Tibial artery (tissue), 4 donors: Measurements from ENCODE around the gene ENO4.

Experiments
- DNase-seq, 2 donors: peaks; one replicate each; pipeline ENCODE4 v3.0.0-alpha.2; 2019
- H3K27ac ChIP-seq, 2 donors: fragments of 200-600 bp; sonication (generic) in 1 of 2; 1 replicate in 1 of 2; 2 replicates in 1 of 2; pipeline ENCODE4 v1.5.1; 2018 to 2019; ENCODE audit warnings: mild to moderate bottlenecking in 1 of 2
- H3K27me3 ChIP-seq, 2 donors: fragments of 200-600 bp; sonication (generic) in 1 of 2; one replicate each; pipeline versions ENCODE4 v1.5.1 to v1.6.0; 2016 to 2019
- H3K36me3 ChIP-seq, 3 donors: fragments of 200-600 bp; sonication (generic) in 2 of 3; one replicate each; pipeline ENCODE4 v1.5.1; 2016 to 2019; ENCODE audit warnings: mild to moderate bottlenecking in 2 of 3
- H3K4me1 ChIP-seq, 4 donors: fragments of 200-600 bp; sonication (generic) in 2 of 4; 1 replicate in 3 of 4; 2 replicates in 1 of 4; pipeline ENCODE4 v1.5.1; 2016 to 2019
- H3K4me3 ChIP-seq, 2 donors: fragments of 200-600 bp; sonication (generic) in 1 of 2; 1 replicate in 1 of 2; 2 replicates in 1 of 2; pipeline ENCODE4 v1.5.1; 2018 to 2019; ENCODE audit warnings: mild to moderate bottlenecking in 2 of 2
- H3K9me3 ChIP-seq, 3 donors: fragments of 200-600 bp; sonication (generic) in 1 of 3; one replicate each; pipeline ENCODE4 v1.5.1; 2016 to 2019
- CTCF ChIP-seq, 2 experiments: fragments of 200-600 bp in 1 of 2; fragments of 450-650 bp in 1 of 2; IDR thresholded peaks; one replicate each; pipeline ENCODE4 v1.5.1; 2017 to 2019; ENCODE audit warnings: antibody characterized with exemption in 2 of 2, mild to moderate bottlenecking in 1 of 2, moderate library complexity in 1 of 2
- intact Hi-C: fragments of 100-400 bp; cut with DNase I; formaldehyde crosslinking; loops from one replicate; pipeline ENCODE4 v1.15.0; 2023; ENCODE audit warnings: low total_unique reads

ENO4 gene

GRCh38 chr10:116907245-116907987, 58.1 kb downstream of the ENO4 start:
- Histone ChIP-seq H3K4me3 (no peak overlapping the region), H3K4me1 (no peaks in the 10 kb centered on the region), H3K36me3 (peaks cover 0 to 18% (median 0%) of the 10 kb centered on the region in 3 donors), H3K27me3 (no peaks in the 10 kb centered on the region), H3K9me3 (no peaks in the 10 kb centered on the region), H3K27ac (no peak overlapping the region)
- no peak for TF ChIP-seq CTCF (IDR thresholded peaks at IDR 0.05)
- intact Hi-C loops: no loop called here
- no peak for DNase-seq

- Histone ChIP-seq H3K4me1 (no peaks in the 10 kb centered on the region), H3K27ac (no peak overlapping the region), H3K36me3 (peaks cover 0 to 30% (median 0%) of the 10 kb centered on the region in 3 donors), H3K9me3 (no peaks in the 10 kb centered on the region), H3K27me3 (no peaks in the 10 kb centered on the region), H3K4me3 (no peak overlapping the region)
- intact Hi-C loops: no loop called here
- no peak for DNase-seq
- no peak for TF ChIP-seq CTCF (IDR thresholded peaks at IDR 0.05)
Observed at GRCh38 chr10:116909307-116909706, 60.0 kb downstream of the ENO4 start.

DNA sequence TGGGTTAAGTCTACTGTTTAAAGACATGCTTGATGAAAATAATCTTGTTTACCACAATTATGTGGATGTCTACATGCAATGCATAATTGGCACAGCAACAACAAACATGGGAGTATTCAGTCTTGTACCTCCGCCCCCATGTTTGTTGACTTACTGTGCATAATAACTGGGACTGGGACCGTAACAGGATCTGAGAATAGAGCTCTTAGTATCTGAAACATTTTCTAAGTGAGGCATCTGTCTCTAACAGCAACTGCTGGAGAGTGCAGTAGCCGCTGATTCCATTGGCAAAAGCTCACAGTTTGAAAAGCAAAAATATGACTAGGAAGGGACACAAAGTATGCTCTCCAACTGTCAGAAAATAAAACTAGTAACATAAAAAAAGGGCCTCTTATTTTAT, 61.6 kb downstream of the ENO4 start:
- H3K4me3 ChIP-seq: no peak overlapping the region
- H3K27ac ChIP-seq: no peak overlapping the region
- H3K9me3 ChIP-seq: no peaks in the 10 kb centered on the region
- no peak for DNase-seq
- no peaks in the 10 kb centered on the region for H3K27me3 ChIP-seq
- intact Hi-C loops: no loop called here
- H3K4me1 ChIP-seq: no peaks in the 10 kb centered on the region
- no peak for TF ChIP-seq CTCF (IDR thresholded peaks at IDR 0.05)
- H3K36me3 ChIP-seq: peaks cover 0 to 33% (median 0%) of the 10 kb centered on the region in 3 donors

DNA sequence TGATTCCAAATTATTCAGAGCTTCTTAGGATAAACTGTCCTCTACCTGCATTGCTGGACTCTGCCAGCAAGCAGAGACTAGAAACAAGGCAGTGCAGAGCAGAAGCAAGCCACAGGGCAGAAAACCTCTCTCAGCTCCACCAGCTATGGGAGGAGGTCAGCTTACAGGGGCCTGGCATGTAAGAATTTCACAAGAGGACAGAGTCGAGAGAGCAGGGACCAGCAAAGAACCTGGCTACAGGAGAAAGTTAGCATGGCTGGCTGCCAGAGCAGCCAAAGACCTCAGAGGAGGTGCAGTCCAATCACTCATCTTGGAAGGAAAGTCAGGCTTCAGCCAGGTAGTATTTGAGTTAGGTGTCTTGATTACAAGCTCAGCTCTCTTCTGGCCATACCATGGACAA, 62.9 kb downstream of the ENO4 start:
- Histone ChIP-seq H3K4me1 (no peaks in the 10 kb centered on the region), H3K27ac (no peak overlapping the region), H3K27me3 (no peaks in the 10 kb centered on the region), H3K4me3 (no peak overlapping the region), H3K9me3 (no peaks in the 10 kb centered on the region), H3K36me3 (peaks cover 0 to 31% (median 0%) of the 10 kb centered on the region in 3 donors)
- intact Hi-C loops: no loop called here
- DNase-seq: no peak
- no peak for TF ChIP-seq CTCF (IDR thresholded peaks at IDR 0.05)

DNA sequence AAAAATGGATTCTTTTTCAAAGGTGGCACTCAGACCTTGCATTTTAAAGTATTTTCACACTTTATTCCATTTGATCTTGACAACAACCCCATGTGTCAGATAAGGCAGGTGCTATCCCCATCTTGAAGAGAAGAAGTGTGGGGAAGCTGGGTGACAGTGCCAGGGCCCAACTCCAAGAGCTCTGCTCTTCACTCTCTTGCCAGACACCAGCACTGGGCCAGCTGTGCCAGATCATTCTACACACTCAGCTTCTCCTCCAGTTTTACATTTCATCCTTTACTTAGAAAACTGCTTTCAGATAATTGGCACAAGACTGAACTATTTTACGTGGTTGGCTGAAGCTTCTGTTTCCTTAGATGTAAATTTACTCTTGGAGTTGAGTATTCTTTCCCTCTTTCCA, 64.4 kb downstream of the ENO4 start:
- Histone ChIP-seq H3K27ac (no peak overlapping the region), H3K4me1 (no peaks in the 10 kb centered on the region), H3K4me3 (no peak overlapping the region), H3K27me3 (no peaks in the 10 kb centered on the region), H3K9me3 (no peaks in the 10 kb centered on the region), H3K36me3 (peaks cover 0 to 31% (median 0%) of the 10 kb centered on the region in 3 donors)
- no peak for DNase-seq
- intact Hi-C loops: no loop called here
- no peak for TF ChIP-seq CTCF (IDR thresholded peaks at IDR 0.05)
